ENCODE results near the gene CUL4B. TPM values are rescaled to one million over a fixed set of nuclear protein-coding genes. Genes with fewer than 3 reads are reported as not detected.

Gene CUL4B
- 35.9 to 51.4 TPM (median 42.6 TPM) in 5 replicates for total RNA-seq (2022; extraction: Qiagen RNA extraction)

DNA sequence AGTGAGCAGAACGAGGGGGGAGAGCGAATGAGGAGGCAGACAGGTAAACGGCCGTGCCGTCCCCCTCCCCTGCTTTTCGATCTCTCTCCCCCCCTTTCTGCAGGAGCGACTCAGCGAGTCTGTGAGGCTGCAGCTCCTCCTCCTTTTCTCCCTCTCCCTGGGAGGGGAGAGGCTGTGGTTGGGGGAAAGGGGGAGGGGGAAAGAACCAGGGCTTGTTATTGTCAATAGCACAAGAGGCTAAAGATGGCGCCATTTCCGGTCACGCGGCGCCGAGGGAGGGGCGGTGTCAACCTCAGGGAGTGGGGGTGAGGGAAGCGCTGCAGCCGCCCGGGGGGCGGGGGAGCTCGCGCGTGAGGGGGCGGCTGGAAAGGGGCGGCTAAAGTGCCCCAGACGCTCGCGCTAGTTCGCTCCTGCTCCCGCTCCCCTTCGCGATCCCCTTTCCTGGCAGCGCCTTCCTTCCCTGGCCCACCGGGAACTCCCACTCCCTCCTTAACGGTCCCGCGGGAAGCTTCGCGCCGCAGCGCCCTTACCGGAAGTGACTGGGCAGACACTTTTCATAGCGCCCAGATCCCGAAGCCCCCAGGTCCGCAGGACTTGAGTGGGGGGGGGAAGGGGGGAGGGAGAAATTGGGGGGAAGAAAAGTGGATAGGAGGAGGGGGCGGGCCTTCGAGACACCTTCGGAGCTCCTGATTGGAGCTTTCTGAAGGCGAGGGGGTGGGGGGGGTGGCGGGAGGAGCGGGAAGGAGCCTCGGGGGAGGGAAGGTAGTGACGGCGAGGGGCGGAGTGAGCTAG is at the start of gene CUL4B:
Gene CUL4B (minus strand): TSS at position 121 of the 792 bp plus-strand sequence. CDS start 324 bp downstream, outside the sequence.

DNA sequence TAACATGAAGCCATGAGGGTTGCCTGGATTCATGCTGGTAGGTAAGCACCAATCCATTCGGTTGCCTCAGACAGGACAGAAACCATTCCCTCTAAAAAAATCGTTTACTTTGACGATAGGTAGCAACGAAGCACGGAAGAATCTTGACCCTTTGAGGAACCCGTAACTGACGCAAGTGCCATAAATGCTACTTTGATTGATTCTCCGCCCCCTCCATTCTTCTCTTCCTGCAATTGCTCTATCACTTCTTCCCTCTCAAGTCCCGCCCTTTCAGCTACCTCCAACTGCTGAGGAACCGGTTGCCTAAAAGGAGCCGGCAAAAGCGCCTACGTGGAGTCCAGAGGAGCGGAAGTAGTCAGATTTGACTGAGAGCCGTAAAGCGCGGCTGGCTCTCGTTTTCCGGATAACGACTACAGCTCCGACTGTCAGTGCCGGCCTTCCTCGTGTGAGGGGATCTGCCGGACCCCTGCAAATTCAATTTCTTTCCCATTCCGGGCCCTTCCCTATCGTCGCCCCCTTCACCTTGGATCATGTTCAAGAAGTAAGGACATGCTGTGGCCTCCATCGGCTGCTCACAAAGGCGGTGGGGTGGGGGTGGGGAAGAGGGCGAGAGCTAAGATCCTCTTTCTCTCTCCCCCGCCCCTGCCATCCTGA is 43.1 kb upstream of the CUL4B start, which contains the start of gene MCTS1:
Gene MCTS1 (plus strand): TSS at position 395 of the 654 bp plus-strand sequence. CDS start 136 bp downstream, at position 531.

Other genes starting within 250 kb of the CUL4B start
- 0.34 to 0.54 TPM (median 0.50 TPM) in 5 replicates for gene TMEM255A, start 249.5 kb downstream of the CUL4B start, total RNA-seq (2022; extraction: Qiagen RNA extraction)
- gene ATP1B4, start 198.9 kb downstream of the CUL4B start, total RNA-seq (2022; extraction: Qiagen RNA extraction) = not detected in 5 replicates
- gene LAMP2, start 91.7 kb downstream of the CUL4B start, total RNA-seq (2022; extraction: Qiagen RNA extraction) = 86.4 to 99.6 TPM (median 97.0 TPM) in 5 replicates
- gene MCTS1, start 43.1 kb upstream of the CUL4B start, total RNA-seq (2022; extraction: Qiagen RNA extraction) = 87.5 to 96.6 TPM (median 89.5 TPM) in 5 replicates
- 29.0 to 36.4 TPM (median 32.5 TPM) in 5 replicates for gene C1GALT1C1, start 69.1 kb upstream of the CUL4B start, total RNA-seq (2022; extraction: Qiagen RNA extraction)